ENCODE measurements around the gene LRP10. TPM values are rescaled to one million over a fixed set of nuclear protein-coding genes. Genes with fewer than 3 reads are reported as not detected.
A peak's percentile ranks its signal among the peaks of the same experiment; 100 is the strongest.

The LRP10 gene
- polyA plus RNA-seq, 2 of the 4 experiments (the other 2 are of a cell fraction): 57.2 to 74.3 TPM

GRCh38 chr14:22882064-22882463 lies 10.5 kb downstream of the LRP10 start (continued):
- TF ChIP-seq REST (IDR thresholded peaks at IDR 0.05): no peak
- no peak for TF ChIP-seq KDM1A (IDR thresholded peaks at IDR 0.05; ENCODE audit: low read depth)
- no peak for TF ChIP-seq POLR2AphosphoS2 (conservative IDR thresholded peaks at IDR 0.05; ENCODE audit: low read length)
- no peak for TF ChIP-seq E2F6 (IDR thresholded peaks at IDR 0.05; ENCODE audit: borderline replicate concordance, low read depth)
- no peak for TF ChIP-seq RARB (CRISPR knock-in tag; IDR thresholded peaks at IDR 0.05)
- TF ChIP-seq ZSCAN20 (CRISPR knock-in tag; IDR thresholded peaks at IDR 0.05): no peak
- TF ChIP-seq MYC (IDR thresholded peaks at IDR 0.05; ENCODE audit: borderline replicate concordance, low read length): no peak

GRCh38 chr14:22882529-22883172 lies 11.1 kb downstream of the LRP10 start:
- no peak for ATAC-seq
- 70% methylated on average over 6 of the region's 6 CpGs for WGBS (ENCODE audit: missing lambda C conversion rate)

More at GRCh38 chr14:22882529-22883172, 11.1 kb downstream of the LRP10 start:
- ChIA-PET CTCF (interaction anchor here (0.7 to 23.1 kb wide), 13 partner anchors 10 to 327 kb away, joined by 3 to 368 read pairs (median 5); partner anchors contain the start of genes CDH24, DAD1, LRP10 and PRMT5), POLR2A (interaction anchor here (0.6 to 1.0 kb wide), 3 partner anchors 9 to 114 kb away, joined by 3 to 5 read pairs (median 3); partner anchors contain the start of gene LRP10)
- H3K27ac ChIP-seq: no peak overlapping the region
- DNase-seq (ENCODE audit: low read depth in 1 of 2, low spot score in 1 of 2) (peak in 1 of 2 experiments; percentile 27), FAIRE-seq (no peak)
- TF ChIP-seq HOXB13 (CRISPR knock-in tag; IDR thresholded peaks at IDR 0.05; ENCODE audit: low read depth): no peak
- no peak for TF ChIP-seq POLR2A (IDR thresholded peaks at IDR 0.05; ENCODE audit: low read length)
- TF ChIP-seq BHLHE40 (IDR thresholded peaks at IDR 0.05; ENCODE audit: low read depth, low read length): no peak
- no peak for TF ChIP-seq BCL3 (IDR thresholded peaks at IDR 0.05)
- no peak for TF ChIP-seq FOSL2 (IDR thresholded peaks at IDR 0.05)
- no peak for TF ChIP-seq FOSL2 (CRISPR knock-in tag; IDR thresholded peaks at IDR 0.05)
- no peak for TF ChIP-seq CTCF (IDR thresholded peaks at IDR 0.05)
- no peak for TF ChIP-seq PHF8 (IDR thresholded peaks at IDR 0.05; ENCODE audit: borderline replicate concordance, low read depth)
- TF ChIP-seq HEYL (CRISPR knock-in tag; IDR thresholded peaks at IDR 0.05): no peak
- TF ChIP-seq RFX5 (IDR thresholded peaks at IDR 0.05): no peak
- no peak for TF ChIP-seq RNF2 (IDR thresholded peaks at IDR 0.05; ENCODE audit: borderline replicate concordance, low read depth)
- no peak for TF ChIP-seq TP53 (CRISPR knock-in tag; IDR thresholded peaks at IDR 0.05)
- TF ChIP-seq HDAC2 (IDR thresholded peaks at IDR 0.05): no peak
- no peak for TF ChIP-seq JUNB (IDR thresholded peaks at IDR 0.05)
- no peak for TF ChIP-seq HOXA7 (CRISPR knock-in tag; IDR thresholded peaks at IDR 0.05)
- TF ChIP-seq GATA3 (IDR thresholded peaks at IDR 0.05; ENCODE audit: borderline replicate concordance): no peak
- no peak for TF ChIP-seq HMGXB4 (CRISPR knock-in tag; IDR thresholded peaks at IDR 0.05; ENCODE audit: borderline replicate concordance)
- no peak for TF ChIP-seq CBX2 (IDR thresholded peaks at IDR 0.05; ENCODE audit: borderline replicate concordance, low read depth)
- no peak for TF ChIP-seq PBX3 (IDR thresholded peaks at IDR 0.05)
- TF ChIP-seq EHF (CRISPR knock-in tag; IDR thresholded peaks at IDR 0.05): no peak
- TF ChIP-seq RAD21 (conservative IDR thresholded peaks at IDR 0.05 in 1 of 2, IDR thresholded peaks at IDR 0.05 in 1 of 2): no peak
- H3K4me3 ChIP-seq: no peak overlapping the region
- H3K4me2 ChIP-seq: no peak overlapping the region
- H3K9me3 ChIP-seq: no peaks in the 10 kb centered on the region
- H3K4me1 ChIP-seq: peaks cover 8% of the 10 kb centered on the region; the same call in 2 of the 3 replicates

Measured in A549 (cell line).